ENCODE data around the gene GABRB1. TPM values are rescaled to one million over a fixed set of nuclear protein-coding genes. Genes with fewer than 3 reads are reported as not detected.

GABRB1 gene
- total RNA-seq, 6 experiments from 2014 or later: 0.43 TPM; not detected in 5

DNA sequence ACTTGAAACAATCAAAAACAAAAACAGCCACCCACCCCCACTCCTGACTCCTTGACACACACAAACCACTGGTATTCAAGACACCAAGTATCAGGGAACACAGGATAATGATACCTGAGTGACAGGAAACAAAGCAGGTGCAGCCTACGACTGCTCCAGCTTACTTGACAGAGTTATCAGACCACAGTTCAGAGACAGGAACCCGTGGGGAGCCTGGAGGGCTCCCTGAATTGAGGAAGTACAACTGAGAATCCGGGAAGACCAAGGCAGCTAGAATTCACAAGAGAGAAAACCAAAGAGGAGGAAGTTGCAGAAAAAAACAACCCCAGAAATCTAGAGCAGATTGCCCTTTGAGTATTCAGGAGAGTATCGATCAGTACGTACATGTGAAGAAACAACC lies 411.6 kb downstream of the GABRB1 start:
- intact Hi-C loops (cut with DNase I): no loop called here
- Histone ChIP-seq H3K4me1 (no peaks in the 10 kb centered on the region), H3K4me3 (no peak overlapping the region), H3K27ac (no peak overlapping the region), H3K9me3 (no peaks in the 10 kb centered on the region), H3K36me3 (no peaks in the 10 kb centered on the region), H3K27me3 (no peaks in the 10 kb centered on the region)
- ATAC-seq (peak in 3 of 4 donors; percentile 33 to 67 (median 41)), DNase-seq (no peak)
- 48% methylated on average over 5 of the region's 5 CpGs for WGBS (ENCODE audit: insufficient coverage, low coverage, low lambda C conversion rate, missing lambda C conversion rate)
- no peak for TF ChIP-seq POLR2A (IDR thresholded peaks at IDR 0.05)
- TF ChIP-seq, protein P1, sequence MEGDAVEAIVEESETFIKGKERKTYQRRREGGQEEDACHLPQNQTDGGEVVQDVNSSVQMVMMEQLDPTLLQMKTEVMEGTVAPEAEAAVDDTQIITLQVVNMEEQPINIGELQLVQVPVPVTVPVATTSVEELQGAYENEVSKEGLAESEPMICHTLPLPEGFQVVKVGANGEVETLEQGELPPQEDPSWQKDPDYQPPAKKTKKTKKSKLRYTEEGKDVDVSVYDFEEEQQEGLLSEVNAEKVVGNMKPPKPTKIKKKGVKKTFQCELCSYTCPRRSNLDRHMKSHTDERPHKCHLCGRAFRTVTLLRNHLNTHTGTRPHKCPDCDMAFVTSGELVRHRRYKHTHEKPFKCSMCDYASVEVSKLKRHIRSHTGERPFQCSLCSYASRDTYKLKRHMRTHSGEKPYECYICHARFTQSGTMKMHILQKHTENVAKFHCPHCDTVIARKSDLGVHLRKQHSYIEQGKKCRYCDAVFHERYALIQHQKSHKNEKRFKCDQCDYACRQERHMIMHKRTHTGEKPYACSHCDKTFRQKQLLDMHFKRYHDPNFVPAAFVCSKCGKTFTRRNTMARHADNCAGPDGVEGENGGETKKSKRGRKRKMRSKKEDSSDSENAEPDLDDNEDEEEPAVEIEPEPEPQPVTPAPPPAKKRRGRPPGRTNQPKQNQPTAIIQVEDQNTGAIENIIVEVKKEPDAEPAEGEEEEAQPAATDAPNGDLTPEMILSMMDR (IDR thresholded peaks at IDR 0.05): no peak

DNA sequence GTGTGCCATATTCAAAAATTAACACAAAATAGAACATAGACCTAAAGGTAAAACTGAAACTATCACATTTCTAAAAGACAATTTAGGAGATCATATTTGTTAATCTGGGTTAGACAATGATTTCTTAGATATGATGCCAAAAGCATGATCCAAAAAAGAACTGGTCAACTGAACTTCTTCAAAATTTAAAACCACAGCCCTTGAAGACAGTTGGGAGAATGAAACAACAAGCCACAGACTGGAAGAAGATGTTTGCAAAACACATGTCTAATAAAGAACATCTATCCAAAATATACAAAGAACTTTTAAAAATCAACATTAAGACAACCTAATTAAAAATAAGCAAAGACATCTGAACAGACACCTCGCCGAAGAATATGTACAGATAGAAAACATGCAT lies 412.7 kb downstream of the GABRB1 start:
- Histone ChIP-seq H3K9me3 (no peaks in the 10 kb centered on the region), H3K27ac (no peak overlapping the region), H3K4me1 (no peaks in the 10 kb centered on the region), H3K27me3 (no peaks in the 10 kb centered on the region), H3K36me3 (no peaks in the 10 kb centered on the region), H3K4me3 (no peak overlapping the region)
- no peak for DNase-seq
- no peak for ATAC-seq
- 82% methylated on average over 2 of the region's 2 CpGs for WGBS (ENCODE audit: insufficient coverage, low coverage, low lambda C conversion rate, missing lambda C conversion rate)
- intact Hi-C loops (cut with DNase I): no loop called here
- TF ChIP-seq, protein P1 (IDR thresholded peaks at IDR 0.05): no peak
- TF ChIP-seq POLR2A (IDR thresholded peaks at IDR 0.05): no peak

DNA sequence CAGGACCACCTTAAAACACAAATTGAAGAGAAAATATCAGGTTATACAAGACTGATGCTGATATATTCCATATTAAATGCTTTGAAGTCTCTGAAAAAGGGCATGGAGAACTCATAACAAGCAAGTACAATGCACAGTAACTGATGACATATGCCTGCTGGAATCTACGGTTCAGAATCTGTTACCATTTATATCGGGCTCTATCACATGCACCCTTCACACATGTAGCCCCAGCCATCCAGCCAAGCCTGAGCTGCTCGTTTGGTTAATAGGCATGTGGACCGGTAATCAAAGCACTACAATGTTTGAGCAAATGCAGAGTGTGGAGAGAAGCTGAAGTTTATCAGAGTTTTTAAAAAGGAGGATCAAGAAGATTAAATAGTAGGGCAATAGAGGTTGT lies 420.3 kb downstream of the GABRB1 start:
- H3K4me1 ChIP-seq: no peaks in the 10 kb centered on the region
- no peaks in the 10 kb centered on the region for H3K27me3 ChIP-seq
- peaks cover 0 to 18% (median 2%) of the 10 kb centered on the region in 4 donors for H3K36me3 ChIP-seq

DNA sequence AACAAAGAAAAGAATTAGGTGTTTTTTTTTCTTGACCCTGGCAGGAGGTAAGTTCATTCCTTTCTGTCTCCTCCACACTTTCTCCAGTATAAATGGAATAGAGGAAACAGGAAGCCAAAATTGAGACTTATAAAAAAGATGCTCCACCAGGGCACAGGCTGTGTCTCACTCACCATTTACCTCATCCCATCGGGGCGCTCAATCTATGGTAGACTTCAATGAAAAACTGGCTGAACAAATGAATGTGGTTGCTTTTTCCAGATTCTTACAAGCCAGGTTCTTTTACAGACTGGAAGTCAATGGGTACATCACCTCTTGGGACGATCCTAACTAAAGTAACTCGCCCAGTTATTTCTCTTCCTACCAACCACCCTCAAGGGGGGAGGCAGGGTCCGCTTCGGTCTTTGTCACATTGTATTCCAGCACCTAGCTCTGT lies 431.4 kb downstream of the GABRB1 start:
- Histone ChIP-seq H3K4me1 (peaks cover 0 to 5% (median 0%) of the 10 kb centered on the region in 4 donors), H3K9me3 (no peaks in the 10 kb centered on the region), H3K27ac (peak overlapping the region; percentile 18 to 68 (median 65)), H3K27me3 (no peaks in the 10 kb centered on the region), H3K4me3 (peak overlapping the region; percentile 68 to 90 (median 78)), H3K36me3 (peaks cover 0 to 3% (median 0%) of the 10 kb centered on the region in 4 donors)
- intact Hi-C loops (cut with DNase I): no loop called here
- no peak for ATAC-seq
- WGBS (ENCODE audit: insufficient coverage, low coverage, low lambda C conversion rate, missing lambda C conversion rate): 10% methylated on average over 5 of the region's 6 CpGs
- DNase-seq: no peak
- no peak for TF ChIP-seq POLR2A (IDR thresholded peaks at IDR 0.05)
- TF ChIP-seq, protein P1 (IDR thresholded peaks at IDR 0.05): no peak

More for the DNA sequence above, 420.3 kb downstream of the GABRB1 start:
- TF ChIP-seq, protein P1 (IDR thresholded peaks at IDR 0.05): no peak
- no peak for TF ChIP-seq POLR2A (IDR thresholded peaks at IDR 0.05)
- 77% methylated on average over 4 of the region's 4 CpGs for WGBS (ENCODE audit: insufficient coverage, low coverage, low lambda C conversion rate, missing lambda C conversion rate)
- intact Hi-C loops (cut with DNase I): no loop called here
- Histone ChIP-seq H3K27ac (no peak overlapping the region), H3K4me3 (no peak overlapping the region), H3K9me3 (no peaks in the 10 kb centered on the region)
- no peak for DNase-seq
- no peak for ATAC-seq

All from right lobe of liver (tissue), 6 donors.